ENCODE data around the gene MAN2C1.

DNA sequence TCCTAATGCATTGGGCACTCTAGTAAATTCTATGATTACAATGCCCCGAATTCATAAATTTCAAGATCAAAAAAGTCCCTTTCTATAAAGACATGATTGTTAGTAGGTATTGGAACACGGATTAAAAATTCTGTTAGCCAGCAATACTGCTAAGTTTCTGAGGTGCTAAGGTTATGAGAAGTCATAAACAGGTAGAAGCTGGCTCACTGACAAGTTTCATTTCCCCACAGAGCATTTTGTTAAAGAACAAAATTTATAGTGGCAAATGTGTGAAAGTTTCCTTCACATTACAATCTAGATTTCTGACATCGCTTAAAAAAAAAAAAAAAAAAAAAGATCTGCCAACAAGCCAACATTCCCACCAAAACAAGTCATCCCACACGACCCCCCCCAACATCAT, 12.4 kb upstream of the MAN2C1 start:
- no peak for TF ChIP-seq ZNF670 (tag by site-specific recombination; IDR thresholded peaks at IDR 0.05; ENCODE audit: low read depth)
- TF ChIP-seq, protein P1, sequence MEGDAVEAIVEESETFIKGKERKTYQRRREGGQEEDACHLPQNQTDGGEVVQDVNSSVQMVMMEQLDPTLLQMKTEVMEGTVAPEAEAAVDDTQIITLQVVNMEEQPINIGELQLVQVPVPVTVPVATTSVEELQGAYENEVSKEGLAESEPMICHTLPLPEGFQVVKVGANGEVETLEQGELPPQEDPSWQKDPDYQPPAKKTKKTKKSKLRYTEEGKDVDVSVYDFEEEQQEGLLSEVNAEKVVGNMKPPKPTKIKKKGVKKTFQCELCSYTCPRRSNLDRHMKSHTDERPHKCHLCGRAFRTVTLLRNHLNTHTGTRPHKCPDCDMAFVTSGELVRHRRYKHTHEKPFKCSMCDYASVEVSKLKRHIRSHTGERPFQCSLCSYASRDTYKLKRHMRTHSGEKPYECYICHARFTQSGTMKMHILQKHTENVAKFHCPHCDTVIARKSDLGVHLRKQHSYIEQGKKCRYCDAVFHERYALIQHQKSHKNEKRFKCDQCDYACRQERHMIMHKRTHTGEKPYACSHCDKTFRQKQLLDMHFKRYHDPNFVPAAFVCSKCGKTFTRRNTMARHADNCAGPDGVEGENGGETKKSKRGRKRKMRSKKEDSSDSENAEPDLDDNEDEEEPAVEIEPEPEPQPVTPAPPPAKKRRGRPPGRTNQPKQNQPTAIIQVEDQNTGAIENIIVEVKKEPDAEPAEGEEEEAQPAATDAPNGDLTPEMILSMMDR (tag by site-specific recombination; IDR thresholded peaks at IDR 0.05), result no peak
- no peak for TF ChIP-seq ZNF138 (tag by site-specific recombination; IDR thresholded peaks at IDR 0.05; ENCODE audit: borderline replicate concordance)
